GM10266 (cell line): ENCODE measurements around the gene FIGNL1.

Source experiments
- DNase-seq: peaks from one replicate; pipeline ENCODE4 v3.0.0; 2012; ENCODE audit errors: extremely low spot score
- CTCF ChIP-seq: IDR thresholded peaks from 2 replicates; pipeline ENCODE4 v1.5.1; 2012; ENCODE audit warnings: mild to moderate bottlenecking, low read depth; ENCODE audit not compliant: control insufficient read depth, insufficient read depth; ENCODE audit errors: missing control alignments

Gene FIGNL1

GRCh38 chr7:50449881-50450589, at the start of gene FIGNL1:
FIGNL1 (minus strand) TSS chr7:50450350; CDS start chr7:50447287, 3,063 bp downstream.
- DNase-seq, result peak; percentile 88
- no peak for TF ChIP-seq CTCF

- no peak for DNase-seq
- no peak for TF ChIP-seq CTCF
Observed at GRCh38 chr7:50499092-50499491, 48.9 kb upstream of the FIGNL1 start.

- no peak for TF ChIP-seq CTCF
- no peak for DNase-seq
Observed at GRCh38 chr7:50497968-50498367, 47.8 kb upstream of the FIGNL1 start.

- DNase-seq, result no peak
- TF ChIP-seq CTCF, result no peak
Observed at GRCh38 chr7:50497068-50497642, 47.0 kb upstream of the FIGNL1 start.

- TF ChIP-seq CTCF, result no peak
- no peak for DNase-seq
Observed at GRCh38 chr7:50496569-50496968, 46.4 kb upstream of the FIGNL1 start.

- DNase-seq, result no peak
- no peak for TF ChIP-seq CTCF
Observed at GRCh38 chr7:50495746-50496145, 45.6 kb upstream of the FIGNL1 start.
